ENCODE results near the gene RNASE12. TPM values are rescaled to one million over a fixed set of nuclear protein-coding genes. Genes with fewer than 3 reads are reported as not detected.
A peak's percentile ranks its signal among the peaks of the same experiment; 100 is the strongest.

RNASE12 gene
- total RNA-seq, 4 donors from 2014 or later, result not detected

GRCh38 chr14:20630340-20631022 lies 39.3 kb upstream of the RNASE12 start:
- Histone ChIP-seq H3K4me1 (peaks cover 0 to 56% (median 13%) of the 10 kb centered on the region in 3 donors), H3K27me3 (peaks cover 38% of the 10 kb centered on the region), H3K9me3 (no peaks in the 10 kb centered on the region), H3K4me3 (peak overlapping the region in 1 of 2 donors; percentile 44), H3K36me3 (no peaks in the 10 kb centered on the region), H3K27ac (peak overlapping the region in 1 of 4 donors; percentile 2)
- 3 to 5% methylated on average over 20 of the region's 23 CpGs for WGBS, 2 donors (ENCODE audit: low coverage in 1 of 2)
- no peak for TF ChIP-seq EP300 (IDR thresholded peaks at IDR 0.05)
- no peak for ATAC-seq

- peaks cover 0 to 64% (median 13%) of the 10 kb centered on the region in 3 donors for H3K4me1 ChIP-seq
These were observed 37.1 kb upstream of the RNASE12 start for GRCh38 chr14:20628063-20628854.

GRCh38 chr14:20627346-20628027 lies 36.3 kb upstream of the RNASE12 start:
- no peak for ATAC-seq

More at GRCh38 chr14:20628063-20628854, 37.1 kb upstream of the RNASE12 start:
- Histone ChIP-seq H3K27me3 (peaks cover 34% of the 10 kb centered on the region), H3K27ac (no peak overlapping the region), H3K4me3 (no peak overlapping the region), H3K36me3 (no peaks in the 10 kb centered on the region), H3K9me3 (peaks cover 0 to 10% (median 0%) of the 10 kb centered on the region in 3 donors)
- no peak for ATAC-seq
- TF ChIP-seq CTCF (IDR thresholded peaks at IDR 0.05) (no peak), POLR2A (IDR thresholded peaks at IDR 0.05) (no peak), POLR2AphosphoS5 (IDR thresholded peaks at IDR 0.05) (no peak), EP300 (IDR thresholded peaks at IDR 0.05) (no peak)
- WGBS, 2 donors (ENCODE audit: low coverage in 1 of 2), result 39 to 48% methylated on average over 10 of the region's 10 CpGs

GRCh38 chr14:20626274-20626673 lies 35.1 kb upstream of the RNASE12 start:
- Histone ChIP-seq H3K9me3 (peaks cover 0 to 10% (median 0%) of the 10 kb centered on the region in 3 donors), H3K27me3 (peaks cover 31% of the 10 kb centered on the region), H3K36me3 (no peaks in the 10 kb centered on the region), H3K27ac (no peak overlapping the region), H3K4me3 (peak overlapping the region in 1 of 2 donors; percentile 42), H3K4me1 (peaks cover 0 to 52% (median 3%) of the 10 kb centered on the region in 3 donors)
- WGBS, 2 donors (ENCODE audit: low coverage in 1 of 2), result 17 to 30% methylated on average over 11 to 12 of the region's 12 CpGs
- ATAC-seq, result no peak
- no peak for TF ChIP-seq POLR2AphosphoS5 (IDR thresholded peaks at IDR 0.05)
- TF ChIP-seq EP300 (IDR thresholded peaks at IDR 0.05), result no peak

More at GRCh38 chr14:20627346-20628027, 36.3 kb upstream of the RNASE12 start:
- TF ChIP-seq POLR2A (IDR thresholded peaks at IDR 0.05), result no peak
- no peak for TF ChIP-seq EP300 (IDR thresholded peaks at IDR 0.05)
- no peak for TF ChIP-seq POLR2AphosphoS5 (IDR thresholded peaks at IDR 0.05)
- TF ChIP-seq CTCF (IDR thresholded peaks at IDR 0.05), result no peak
- peaks cover 39% of the 10 kb centered on the region for H3K27me3 ChIP-seq
- no peak overlapping the region for H3K4me3 ChIP-seq
- peaks cover 0 to 10% (median 0%) of the 10 kb centered on the region in 3 donors for H3K9me3 ChIP-seq
- WGBS, 2 donors (ENCODE audit: low coverage in 1 of 2), result 55 to 59% methylated on average over 5 of the region's 5 CpGs
- peaks cover 0 to 64% (median 11%) of the 10 kb centered on the region in 3 donors for H3K4me1 ChIP-seq
- no peaks in the 10 kb centered on the region for H3K36me3 ChIP-seq
- H3K27ac ChIP-seq, result no peak overlapping the region

- no peak for TF ChIP-seq POLR2A (IDR thresholded peaks at IDR 0.05)
- peak; percentile 61 for ATAC-seq
- Histone ChIP-seq H3K4me3 (peak overlapping the region; percentile 29 to 42), H3K36me3 (no peaks in the 10 kb centered on the region), H3K9me3 (peaks cover 0 to 10% (median 0%) of the 10 kb centered on the region in 3 donors), H3K27me3 (peaks cover 28% of the 10 kb centered on the region), H3K4me1 (peaks cover 0 to 40% (median 0%) of the 10 kb centered on the region in 3 donors), H3K27ac (peak overlapping the region in 2 of 4 donors; percentile 6 to 9)
- WGBS, 2 donors (ENCODE audit: low coverage in 1 of 2), result 12 to 14% methylated on average over 10 to 13 of the region's 22 CpGs
These were observed 33.4 kb upstream of the RNASE12 start for GRCh38 chr14:20624495-20625070.

- H3K4me1 ChIP-seq, result peaks cover 0 to 40% (median 0%) of the 10 kb centered on the region in 3 donors
- H3K27me3 ChIP-seq, result peaks cover 24% of the 10 kb centered on the region
- no peak for ATAC-seq
- H3K27ac ChIP-seq, result no peak overlapping the region
- H3K36me3 ChIP-seq, result no peaks in the 10 kb centered on the region
- H3K4me3 ChIP-seq, result no peak overlapping the region
- peaks cover 0 to 10% (median 0%) of the 10 kb centered on the region in 3 donors for H3K9me3 ChIP-seq
- WGBS, 2 donors (ENCODE audit: low coverage in 1 of 2), result 37 to 38% methylated on average over 8 to 14 of the region's 15 CpGs
- no peak for TF ChIP-seq POLR2A (IDR thresholded peaks at IDR 0.05)
These were observed 32.6 kb upstream of the RNASE12 start for GRCh38 chr14:20623798-20624197.

Data from gastroesophageal sphincter (tissue), 4 donors.